ENCODE data around the gene WDR49.

The WDR49 gene

DNA sequence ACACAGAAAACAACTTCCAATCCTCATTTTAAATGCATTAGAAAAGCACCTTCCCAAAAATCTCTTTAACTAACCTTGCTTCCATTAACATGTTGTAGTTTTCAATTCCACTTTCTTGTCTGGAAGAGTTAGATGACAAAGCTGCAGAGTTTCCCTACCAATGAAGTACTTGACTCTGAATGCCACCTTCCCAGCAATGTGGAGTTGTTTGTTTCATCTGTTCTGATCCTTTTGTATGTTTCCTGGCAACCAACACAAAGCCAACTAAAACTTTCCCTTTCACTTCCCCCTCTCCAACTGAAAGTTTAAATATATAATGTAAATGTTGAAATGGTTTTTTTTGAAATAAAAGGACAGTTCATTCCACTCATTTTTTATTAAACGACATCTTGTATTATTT, at the start of gene WDR49:
Gene WDR49, minus strand, starts transcription at position 183 of the 400 bp plus-strand sequence. CDS start 517 bp downstream, outside the sequence.
- H3K4me3 ChIP-seq (ENCODE audit: low read depth, low read length), result no peak within 1 kb of the TSS
- DNase-seq (ENCODE audit: low read depth), result no peak

GRCh38 chr3:167700926-167701325, 47.2 kb upstream of the WDR49 start:
- H3K4me3 ChIP-seq (ENCODE audit: low read depth, low read length), result no peak overlapping the region
- DNase-seq (ENCODE audit: low read depth), result no peak

- no peak overlapping the region for H3K4me3 ChIP-seq (ENCODE audit: low read depth, low read length)
- DNase-seq (ENCODE audit: low read depth), result no peak
Measured at GRCh38 chr3:167700046-167700445, 46.3 kb upstream of the WDR49 start.

DNA sequence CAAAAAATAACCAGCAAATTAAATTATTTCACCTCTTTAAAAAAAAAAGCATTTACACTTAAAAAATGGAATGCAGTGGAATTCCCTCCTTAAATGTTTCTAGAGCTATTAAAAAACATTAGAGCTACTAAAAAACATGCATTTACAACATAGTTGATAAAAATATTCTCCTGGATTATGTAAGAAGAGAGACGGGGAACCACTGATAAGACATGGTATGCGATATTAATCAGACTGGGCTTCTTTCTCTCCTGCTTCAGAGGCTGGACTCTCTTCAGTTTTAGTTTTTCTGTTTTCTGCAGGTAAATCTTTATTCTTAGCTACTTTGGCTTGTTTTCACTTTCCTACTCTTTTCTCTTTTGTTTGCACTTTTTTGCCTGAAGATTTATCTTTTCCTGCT, 40.4 kb upstream of the WDR49 start:
- H3K4me3 ChIP-seq (ENCODE audit: low read depth, low read length), result no peak overlapping the region
- no peak for DNase-seq (ENCODE audit: low read depth)

GRCh38 chr3:167691366-167691765, 37.6 kb upstream of the WDR49 start:
- DNase-seq (ENCODE audit: low read depth), result no peak
- H3K4me3 ChIP-seq (ENCODE audit: low read depth, low read length), result no peak overlapping the region

DNA sequence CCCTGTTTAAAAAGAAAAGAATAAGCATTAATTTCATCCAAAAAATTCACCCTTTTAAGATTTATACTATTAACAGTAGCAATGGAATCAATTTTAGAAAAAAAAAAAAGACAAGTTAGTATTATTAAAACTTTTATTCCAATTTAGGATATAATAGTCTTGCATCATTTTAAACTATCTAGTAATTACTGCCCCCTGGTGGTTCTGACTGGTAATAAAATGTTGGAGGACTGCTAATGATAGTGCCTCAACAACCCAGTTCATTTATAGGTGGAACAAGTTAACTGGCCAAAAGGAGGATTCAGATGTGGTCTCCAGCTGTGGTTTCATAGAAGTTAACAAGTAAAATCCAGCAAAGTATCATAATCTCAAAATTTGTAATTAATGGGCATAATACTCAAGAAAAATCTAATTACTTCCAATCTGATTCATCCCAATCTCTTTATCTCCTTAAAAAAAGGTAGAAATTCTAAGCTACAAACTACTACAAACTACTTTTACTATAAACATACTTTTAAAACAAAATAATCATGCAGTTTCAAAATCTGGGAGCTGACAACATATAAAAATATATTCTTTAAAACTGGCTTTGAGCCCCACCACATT, 30.7 kb upstream of the WDR49 start:
- DNase-seq (ENCODE audit: low read depth), result no peak

GRCh38 chr3:167679526-167679925, 25.8 kb upstream of the WDR49 start:
- DNase-seq (ENCODE audit: low read depth), result no peak
- no peak overlapping the region for H3K4me3 ChIP-seq (ENCODE audit: low read depth, low read length)

More for the DNA sequence above, 30.7 kb upstream of the WDR49 start:
- H3K4me3 ChIP-seq (ENCODE audit: low read depth, low read length), result no peak overlapping the region

- no peak overlapping the region for H3K4me3 ChIP-seq (ENCODE audit: low read depth, low read length)
- no peak for DNase-seq (ENCODE audit: low read depth)
Measured at GRCh38 chr3:167675848-167676247, 22.1 kb upstream of the WDR49 start.

- no peak overlapping the region for H3K4me3 ChIP-seq (ENCODE audit: low read depth, low read length)
- no peak for DNase-seq (ENCODE audit: low read depth)
Measured at GRCh38 chr3:167673221-167673620, 19.5 kb upstream of the WDR49 start.

DNA sequence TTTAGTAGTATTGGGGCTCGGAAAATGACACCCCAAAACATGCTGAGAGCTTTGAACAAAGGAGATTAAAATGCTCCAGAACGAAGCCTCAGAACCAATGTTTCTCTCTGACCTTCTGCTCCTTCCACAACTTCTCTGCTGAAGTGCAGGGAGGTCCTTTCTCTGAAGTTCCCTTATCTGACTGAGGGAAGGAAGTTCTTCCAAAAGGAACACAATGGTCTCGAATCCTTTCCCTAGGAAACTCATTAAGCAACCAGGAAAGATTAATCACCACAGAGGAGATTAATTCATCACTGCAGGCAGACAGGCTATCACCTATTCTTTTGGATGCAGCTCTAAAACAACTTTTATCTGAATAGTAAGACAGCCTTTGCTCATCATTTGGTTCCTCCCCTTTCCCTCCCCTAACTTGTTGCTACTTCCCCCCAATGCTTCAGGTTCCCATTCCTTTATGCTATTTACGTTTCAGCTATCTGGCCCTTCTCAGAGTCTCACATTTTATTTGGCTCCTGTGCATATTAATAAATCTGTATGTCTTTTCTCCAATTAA, 18.2 kb upstream of the WDR49 start:
- DNase-seq (ENCODE audit: low read depth), result no peak
- H3K4me3 ChIP-seq (ENCODE audit: low read depth, low read length), result no peak overlapping the region

DNA sequence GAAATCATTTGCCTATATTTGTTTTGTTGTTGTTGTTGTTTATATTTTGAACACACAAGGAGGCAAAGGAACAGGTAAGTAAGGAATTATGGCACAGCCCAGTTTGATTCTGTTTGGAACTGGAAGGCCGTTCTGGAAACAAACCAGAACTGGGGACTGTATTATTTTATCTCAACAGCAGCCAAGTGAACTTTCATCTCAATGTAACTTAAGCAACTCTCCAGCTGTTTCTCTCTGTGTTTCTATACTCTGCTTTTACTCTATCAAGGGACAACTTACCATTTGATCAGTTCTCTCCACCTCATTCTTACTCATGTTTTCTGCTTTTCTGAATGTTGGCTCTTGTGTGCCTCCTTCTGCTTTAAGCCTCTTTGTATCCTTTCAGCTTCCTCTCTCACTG, 16.0 kb upstream of the WDR49 start:
- no peak overlapping the region for H3K4me3 ChIP-seq (ENCODE audit: low read depth, low read length)
- no peak for DNase-seq (ENCODE audit: low read depth)

DNA sequence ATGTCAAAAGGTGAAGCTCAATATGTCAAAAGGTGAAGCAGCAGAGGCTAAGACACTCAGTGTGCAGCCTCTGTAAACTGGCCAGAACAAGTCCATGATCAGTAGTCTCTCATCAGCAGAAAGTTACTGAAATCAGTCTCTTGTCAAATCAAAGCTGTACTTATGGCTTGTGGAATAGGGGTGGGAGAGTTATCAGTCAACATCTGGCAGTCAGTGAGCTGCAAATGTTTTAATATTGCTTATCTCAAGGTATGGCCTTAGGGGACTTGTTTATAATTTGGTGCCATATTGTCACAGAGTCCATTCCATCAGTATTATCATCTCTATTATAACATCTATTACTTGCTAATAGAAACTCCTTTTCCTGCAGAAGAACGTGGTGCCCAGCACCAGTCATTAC, 14.9 kb upstream of the WDR49 start:
- DNase-seq (ENCODE audit: low read depth), result no peak
- H3K4me3 ChIP-seq (ENCODE audit: low read depth, low read length), result no peak overlapping the region

- DNase-seq (ENCODE audit: low read depth), result no peak
- H3K4me3 ChIP-seq (ENCODE audit: low read depth, low read length), result no peak overlapping the region
Measured at GRCh38 chr3:167666563-167666962, 12.8 kb upstream of the WDR49 start.

DNA sequence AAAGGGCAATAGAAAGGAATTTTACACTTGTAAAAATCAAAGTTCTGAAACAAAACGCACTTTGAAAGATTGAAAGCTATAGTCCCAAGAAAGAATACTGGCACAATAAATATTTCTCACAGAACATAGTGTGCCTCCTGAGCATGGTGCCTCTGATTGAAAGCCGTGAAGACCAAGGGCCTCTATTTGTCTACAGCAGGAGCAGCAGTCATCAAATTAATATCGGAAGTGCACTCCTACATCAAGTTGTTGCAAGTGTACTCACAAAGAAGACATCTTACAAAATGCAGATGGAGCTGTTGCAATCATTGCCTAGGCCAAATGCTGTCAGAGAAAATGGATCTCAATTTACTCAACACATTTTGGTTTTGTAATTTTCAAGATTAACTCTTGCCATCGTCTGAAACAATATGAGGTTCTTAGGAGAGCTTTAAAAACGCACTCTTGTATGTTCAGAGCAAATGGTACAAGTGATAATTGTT, 9.2 kb upstream of the WDR49 start:
- no peak overlapping the region for H3K4me3 ChIP-seq (ENCODE audit: low read depth, low read length)
- DNase-seq (ENCODE audit: low read depth), result no peak

- no peak overlapping the region for H3K4me3 ChIP-seq (ENCODE audit: low read depth, low read length)
- no peak for DNase-seq (ENCODE audit: low read depth)
Measured at GRCh38 chr3:167657684-167658225, 4.0 kb upstream of the WDR49 start.

- no peak overlapping the region for H3K4me3 ChIP-seq (ENCODE audit: low read depth, low read length)
- DNase-seq (ENCODE audit: low read depth), result no peak
Measured at GRCh38 chr3:167656821-167657220, 3.1 kb upstream of the WDR49 start.

- no peak overlapping the region for H3K4me3 ChIP-seq (ENCODE audit: low read depth, low read length)
- no peak for DNase-seq (ENCODE audit: low read depth)
Measured at GRCh38 chr3:167653155-167653554, 587 bp downstream of the WDR49 start.

DNA sequence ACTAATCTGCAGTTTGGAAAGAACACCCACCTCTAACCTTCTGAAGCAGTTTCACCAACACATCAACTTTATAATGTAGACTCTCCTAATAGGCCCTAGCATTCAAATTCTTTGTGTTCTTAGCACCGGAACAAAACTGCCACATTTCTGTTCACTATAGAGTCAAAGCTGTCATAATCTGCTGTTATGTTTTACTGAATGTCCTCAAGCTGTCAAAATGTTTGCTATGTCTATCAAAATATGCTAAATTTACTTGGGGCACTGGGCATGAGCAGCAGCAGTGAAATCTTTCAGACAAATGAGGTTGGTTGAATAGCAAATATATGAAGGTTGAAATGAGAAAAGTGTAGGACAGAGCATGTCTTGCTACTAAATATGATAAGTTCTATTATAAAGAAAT, 1.9 kb downstream of the WDR49 start:
- no peak for DNase-seq (ENCODE audit: low read depth)
- no peak overlapping the region for H3K4me3 ChIP-seq (ENCODE audit: low read depth, low read length)

DNA sequence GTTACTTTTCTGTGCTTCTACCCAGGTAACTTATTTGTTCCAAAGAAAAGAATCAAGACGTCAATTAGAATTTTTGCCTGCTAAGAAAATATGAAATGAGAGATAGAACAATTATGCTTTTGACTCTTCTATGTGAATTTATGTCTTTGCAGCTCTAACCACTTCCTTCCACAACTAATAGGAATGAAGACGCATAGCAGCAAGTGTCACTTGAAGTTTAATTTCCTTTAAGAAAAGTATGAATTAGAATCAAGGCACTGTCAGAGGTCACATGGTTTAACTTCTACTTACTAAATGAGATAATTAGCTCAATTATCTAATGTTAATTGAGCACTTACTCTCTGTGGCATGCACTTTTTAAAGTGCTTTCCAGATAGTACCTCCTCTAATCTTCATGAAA, 3.3 kb downstream of the WDR49 start:
- no peak for DNase-seq (ENCODE audit: low read depth)
- H3K4me3 ChIP-seq (ENCODE audit: low read depth, low read length), result no peak overlapping the region

GRCh38 chr3:167649746-167650145, 4.0 kb downstream of the WDR49 start:
- DNase-seq (ENCODE audit: low read depth), result no peak
- no peak overlapping the region for H3K4me3 ChIP-seq (ENCODE audit: low read depth, low read length)

DNA sequence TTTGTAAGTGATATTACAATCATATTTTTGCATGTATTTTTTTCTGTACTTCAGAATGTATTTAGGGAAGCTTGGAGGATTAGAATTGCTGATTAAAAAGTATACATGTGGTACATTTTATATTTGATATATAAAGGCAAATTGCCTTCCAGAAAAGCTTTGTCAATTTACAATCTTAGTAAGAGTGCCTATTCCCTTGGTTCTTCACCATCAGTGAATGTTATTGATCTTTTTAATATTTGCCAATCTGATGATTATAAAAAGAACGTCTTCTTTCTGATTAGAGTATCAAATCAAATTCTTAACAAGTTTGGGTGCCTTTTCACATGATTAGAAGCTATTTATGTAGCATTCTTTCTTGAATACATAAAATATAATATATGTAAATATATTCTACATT, 9.1 kb downstream of the WDR49 start:
- DNase-seq (ENCODE audit: low read depth), result no peak
- no peak overlapping the region for H3K4me3 ChIP-seq (ENCODE audit: low read depth, low read length)

Data from skeletal muscle cell (primary cell).